HepG2 (cell line): ENCODE measurements around the gene SRGAP3. TPM values are rescaled to one million over a fixed set of nuclear protein-coding genes. Genes with fewer than 3 reads are reported as not detected.

ENCODE experiments used
- ATAC-seq: fragments of 200-7000 bp; cut with Tn5 transposase; 3 replicates; pipeline ENCODE4 v1.9.1; 2020; ENCODE audit warnings: mild to moderate bottlenecking, moderate library complexity
- BruUV-seq: library from RNA; stranded (reverse); fragments of 400-500 nt; replicated peaks from 2 replicates; lab custom pipeline; 2021; lab: Mats Ljungman, UMichigan
- CTCF ChIA-PET: fragments of 300-600 bp; formaldehyde crosslinking; extraction: SDS; loops from one replicate; lab custom pipeline; 2021; ENCODE audit warnings: low total read pairs, inconsistent platforms, low intra/inter-chr PET ratio; lab: Yijun Ruan, JAX
- POLR2A ChIA-PET: fragments of 350-600 bp; sonication (Branson Sonifier 250); formaldehyde crosslinking; loops from one replicate; lab custom pipeline; 2020; ENCODE audit warnings: antibody characterized with exemption, inconsistent platforms; lab: Yijun Ruan, JAX
- DNase-seq: peaks from one replicate; pipeline ENCODE4 v3.0.0-alpha.2; 2015; ENCODE audit warnings: low spot score
- FAIRE-seq: peaks from 3 replicates; lab custom pipeline; 2011; peaks lifted over from hg19 to GRCh38; lab: Jason Lieb, UNC
- H2AFZ ChIP-seq: one replicate; pipeline ENCODE4 v1.6.1; 2011; ENCODE audit warnings: low read length, inconsistent platforms
- H3K27ac ChIP-seq: fragments of 300-600 bp; 3 replicates; pipeline ENCODE4 v1.8.0; 2011; ENCODE audit warnings: mixed run types, mild to moderate bottlenecking, mixed read lengths, low read length, inconsistent platforms; ENCODE audit not compliant: insufficient read depth; ENCODE audit errors: extremely low read length
- H3K27me3 ChIP-seq, 2 experiments: fragments of 200-600 bp in 1 of 2; 2 replicates in 1 of 2; 3 replicates in 1 of 2; pipeline versions ENCODE4 v1.6.0 to v1.8.0; 2011; ENCODE audit warnings: low read length in 2 of 2, mild to moderate bottlenecking in 2 of 2, moderate library complexity in 2 of 2, inconsistent platforms in 1 of 2; ENCODE audit not compliant: insufficient read depth in 2 of 2, control insufficient read depth in 1 of 2
- H3K36me3 ChIP-seq, 2 experiments: fragments of 200-600 bp in 1 of 2; replicated peaks in 1 of 2; 2 replicates in 1 of 2; 3 replicates in 1 of 2; pipeline versions ENCODE4 v1.5.1 to v1.8.0; 2011; ENCODE audit warnings: low read length in 2 of 2, inconsistent platforms in 1 of 2; ENCODE audit not compliant: insufficient read depth in 2 of 2, control insufficient read depth in 1 of 2
- H3K4me1 ChIP-seq: 2 replicates; pipeline ENCODE4 v1.5.1; 2012; ENCODE audit warnings: low read length, inconsistent platforms; ENCODE audit not compliant: insufficient read depth
- H3K4me2 ChIP-seq: 2 replicates; pipeline ENCODE4 v1.6.0; 2011; ENCODE audit warnings: low read depth, low read length, inconsistent platforms
- H3K4me3 ChIP-seq, 3 experiments: fragments of 200-600 bp in 1 of 3; sonication (generic), shearing (Covaris generic) in 1 of 3; replicated peaks in 1 of 3; 2 replicates each; pipeline ENCODE4 v1.5.1; 2011 to 2016; ENCODE audit warnings: low read length in 3 of 3, inconsistent platforms in 2 of 3, low read depth in 2 of 3, mild to moderate bottlenecking in 2 of 3, control low read depth in 1 of 3, mixed read lengths in 1 of 3; ENCODE audit not compliant: insufficient read depth in 1 of 3
- H3K79me2 ChIP-seq: one replicate; pipeline ENCODE4 v1.6.1; 2011; ENCODE audit warnings: low read length, inconsistent platforms; ENCODE audit not compliant: insufficient read depth
- H3K9ac ChIP-seq: 2 replicates; pipeline ENCODE4 v1.6.0; 2011; ENCODE audit warnings: mild to moderate bottlenecking, low read depth, low read length, inconsistent platforms; ENCODE audit not compliant: insufficient read depth
- H3K9me3 ChIP-seq: 2 replicates; pipeline ENCODE4 v1.5.1; 2012; ENCODE audit warnings: mild to moderate bottlenecking, low read length
- H4K20me1 ChIP-seq: 2 replicates; pipeline ENCODE4 v1.6.0; 2011; ENCODE audit warnings: inconsistent platforms, mild to moderate bottlenecking, low read length, moderate library complexity; ENCODE audit not compliant: insufficient read depth
- ATF4 ChIP-seq, 2 experiments: fragments of 450-650 bp in 1 of 2; sonication (generic) in 1 of 2; formaldehyde crosslinking; IDR thresholded peaks; 2 replicates each; pipeline versions ENCODE4 v1.5.0 to v1.8.0; 2020 to 2022; ENCODE audit warnings: mild to moderate bottlenecking in 1 of 2, missing genetic modification reagents in 1 of 2
- ATF6 ChIP-seq: sonication (generic); formaldehyde crosslinking; conservative IDR thresholded peaks from 2 replicates; pipeline ENCODE4 v1.4.0; 2020; ENCODE audit warnings: missing genetic modification reagents
- CEBPG ChIP-seq: IDR thresholded peaks from 2 replicates; pipeline ENCODE4 v1.6.1; 2016
- FOSL2 ChIP-seq: sonication (generic); formaldehyde crosslinking; IDR thresholded peaks from 2 replicates; pipeline ENCODE4 v1.4.0; 2020; ENCODE audit warnings: missing genetic modification reagents
- KLF9 ChIP-seq: IDR thresholded peaks from 2 replicates; pipeline ENCODE4 v1.6.1; 2016; ENCODE audit warnings: low read depth
- LRRFIP1 ChIP-seq: sonication (generic); formaldehyde crosslinking; conservative IDR thresholded peaks from 2 replicates; pipeline ENCODE4 v1.4.0; 2020; ENCODE audit warnings: missing genetic modification reagents
- MTA3 ChIP-seq: sonication (generic); formaldehyde crosslinking; IDR thresholded peaks from 2 replicates; pipeline ENCODE4 v1.4.0; 2020; ENCODE audit warnings: missing genetic modification reagents
- MZF1 ChIP-seq: sonication (generic); formaldehyde crosslinking; IDR thresholded peaks from 2 replicates; pipeline ENCODE4 v1.8.1; 2023; ENCODE audit warnings: mild to moderate bottlenecking, missing genetic modification reagents, borderline replicate concordance
- NFYB ChIP-seq: sonication (generic); formaldehyde crosslinking; IDR thresholded peaks from 2 replicates; pipeline ENCODE4 v1.4.0; 2020; ENCODE audit warnings: missing genetic modification reagents
- NFYC ChIP-seq: IDR thresholded peaks from 2 replicates; pipeline ENCODE4 v1.6.1; 2016; ENCODE audit warnings: missing genetic modification reagents, missing compliant biosample characterization
- PLSCR1 ChIP-seq: sonication (generic); formaldehyde crosslinking; IDR thresholded peaks from 2 replicates; pipeline ENCODE4 v1.5.0; 2020; ENCODE audit warnings: missing genetic modification reagents, mild to moderate bottlenecking, borderline replicate concordance
- RBM39 ChIP-seq: fragments of 200-400 bp; formaldehyde crosslinking; IDR thresholded peaks from one replicate; pipeline ENCODE4 v1.6.1; 2018; ENCODE audit warnings: antibody characterized with exemption, mild to moderate bottlenecking, low read depth, low read length; ENCODE audit not compliant: poor library complexity, severe bottlenecking
- SPEN ChIP-seq: sonication (generic); formaldehyde crosslinking; IDR thresholded peaks from 2 replicates; pipeline ENCODE4 v1.5.1; 2020; ENCODE audit warnings: low read depth, mild to moderate bottlenecking, missing genetic modification reagents
- TRIM24 ChIP-seq: sonication (generic); formaldehyde crosslinking; IDR thresholded peaks from 2 replicates; pipeline ENCODE4 v1.8.0; 2022; ENCODE audit warnings: mild to moderate bottlenecking, missing genetic modification reagents
- ZNF101 ChIP-seq: sonication (generic); formaldehyde crosslinking; IDR thresholded peaks from 2 replicates; pipeline ENCODE4 v1.4.0; 2020; ENCODE audit warnings: mild to moderate bottlenecking, low read depth, missing genetic modification reagents, borderline replicate concordance
- ZNF274 ChIP-seq: sonication (generic); formaldehyde crosslinking; IDR thresholded peaks from 2 replicates; pipeline ENCODE4 v1.5.1; 2020; ENCODE audit warnings: mild to moderate bottlenecking, missing genetic modification reagents
- ZNF737 ChIP-seq: sonication (generic); formaldehyde crosslinking; IDR thresholded peaks from 2 replicates; pipeline ENCODE4 v1.5.0; 2020; ENCODE audit warnings: missing genetic modification reagents, mild to moderate bottlenecking, borderline replicate concordance
- WGBS: methylation state at CpG from one replicate; pipeline ENCODE4 v1.1.6; 2017; ENCODE audit warnings: low lambda C conversion rate; 5-methylcytosine and 5-hydroxymethylcytosine counted together
- in situ Hi-C: cut with HindIII; loops from 2 replicates; pipeline ENCODE4 v1.10.0; 2017; ENCODE audit warnings: low pct_unique_long_range_greater_than_20kb; ENCODE audit not compliant: extremely low pct_ligation_motif_present
- intact Hi-C: fragments of 100-400 bp; cut with micrococcal nuclease; formaldehyde crosslinking; loops from one replicate; pipeline ENCODE4 v1.10.0; 2022; ENCODE audit not compliant: unreplicated experiment
- polyA plus RNA-seq, 8 experiments: library from polyadenylated mRNA; depleted of rRNA in 3 of 8; stranded (reverse) in 7 of 8; unstranded in 1 of 8; fragments of >200 nt; fragmentation: Illumina TruSeq in 4 of 8; extraction: Trizol in 4 of 8; gene quantifications; 2 replicates each; pipeline versions ENCODE4 v1.2.1 to v1.2.3, GENCODE V29; 2011 to 2016; ENCODE audit warnings: low read depth in 4 of 8, missing spikeins in 1 of 8, mixed read lengths in 1 of 8; ENCODE audit not compliant: insufficient read depth in 1 of 8
- total RNA-seq, 5 experiments: library from RNA; depleted of rRNA; stranded (reverse); fragments of >200 nt; fragmentation: Illumina TruSeq; extraction: Trizol; gene quantifications; 2 replicates each; pipeline ENCODE4 v1.2.3, GENCODE V29; 2016; ENCODE audit warnings: low read depth in 1 of 5

SRGAP3 gene
- total and polyA plus RNA-seq, 2 of the 13 experiments (the other 11 are each of a cell fraction or from before 2014, with no cell fraction given) = 1.2 to 1.4 TPM

DNA sequence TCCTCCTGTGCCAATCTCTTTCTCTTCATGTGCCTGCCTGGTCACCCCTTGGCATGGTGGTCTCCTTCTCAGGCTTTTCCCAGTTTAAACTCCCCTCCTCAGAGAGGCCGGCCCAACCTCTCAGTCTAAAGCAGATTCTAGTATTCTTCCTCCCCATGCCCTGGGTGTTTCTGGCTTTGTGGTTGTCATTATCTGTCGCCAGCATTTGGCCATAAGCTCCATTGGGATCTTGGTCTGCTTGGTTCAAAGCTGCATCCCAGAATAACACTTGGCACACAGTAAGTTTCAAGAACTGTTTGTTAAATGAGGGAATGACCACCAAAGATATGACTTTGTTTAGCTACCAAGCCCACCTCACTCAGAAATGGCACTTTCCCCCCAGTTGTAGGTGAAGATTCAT, 275.0 kb downstream of the SRGAP3 start (continued):
- TF ChIP-seq MTA3 (CRISPR knock-in tag) = no peak

DNA sequence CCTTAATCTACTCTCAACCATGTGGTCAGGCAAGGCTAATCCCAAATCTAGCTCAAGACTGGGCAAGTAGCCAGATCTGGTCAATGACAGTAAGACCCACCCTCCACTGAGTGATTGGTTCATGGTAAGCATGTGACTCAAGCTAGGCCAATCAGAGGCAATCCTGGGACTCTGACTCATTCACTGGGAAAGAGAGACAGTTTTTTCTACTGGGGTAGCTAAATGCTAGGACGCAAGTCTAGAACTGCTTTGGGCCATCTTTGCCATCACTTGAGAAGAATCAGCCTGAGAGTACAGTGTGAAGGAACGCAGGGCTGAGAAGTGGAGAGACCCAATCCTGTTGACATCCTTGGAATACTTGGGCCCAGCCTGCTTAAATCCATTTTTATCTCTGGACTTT, 276.8 kb downstream of the SRGAP3 start:
- ChIA-PET CTCF (no interaction called here), POLR2A (no interaction called here)
- Histone ChIP-seq H3K27ac (no peak overlapping the region), H2AFZ (no peak overlapping the region), H3K4me2 (no peak overlapping the region), H3K4me3 (no peak overlapping the region), H3K36me3 (no peaks in the 10 kb centered on the region), H3K9me3 (no peaks in the 10 kb centered on the region), H3K79me2 (no peaks in the 10 kb centered on the region), H4K20me1 (no peaks in the 10 kb centered on the region)
- WGBS = 73% methylated on average over 2 of the region's 2 CpGs
- no TSS peak for BruUV-seq
- intact Hi-C loops = no loop called here
- DNase-seq = peak; percentile 20
- TF ChIP-seq ATF6 (CRISPR knock-in tag) (no peak), KLF9 (CRISPR knock-in tag) (no peak), PLSCR1 (CRISPR knock-in tag) (no peak), NFYC (CRISPR knock-in tag) (peak; percentile 65), TRIM24 (CRISPR knock-in tag) (no peak), RBM39 (no peak), SPEN (no peak), ZNF737 (CRISPR knock-in tag) (no peak), NFYB (CRISPR knock-in tag) (peak; percentile 67), ZNF101 (CRISPR knock-in tag) (no peak), CEBPG (CRISPR knock-in tag) (no peak), ATF4 (CRISPR knock-in tag; IDR thresholded peaks at IDR 0.05) (no peak), MZF1 (CRISPR knock-in tag) (no peak), FOSL2 (0 out of 2 replicates have a peak, but pooled peaks have one; percentile 35), ZNF274 (CRISPR knock-in tag) (no peak), LRRFIP1 (no peak)
- TF ChIP-seq, all 625 proteins: peak for 3
- Histone ChIP-seq H3K9ac (no peak overlapping the region), H3K4me1 (peaks cover 22% of the 10 kb centered on the region), H3K27me3 (no peaks in the 10 kb centered on the region; a peak in 2 of 5 replicates)
- ATAC-seq (peak; percentile 22; the same call in 1 of the 3 replicates), FAIRE-seq (no peak)
- in situ Hi-C loops = loop anchor here (5.0 kb wide), 2 partner anchors 95 to 330 kb away; no protein-coding TSS in a partner anchor
